Gastroesophageal sphincter (tissue), 4 donors: ENCODE measurements around the gene VAMP8. TPM values are rescaled to one million over a fixed set of nuclear protein-coding genes. Genes with fewer than 3 reads are reported as not detected.
A peak's percentile ranks its signal among the peaks of the same experiment; 100 is the strongest.

Experiments used
- ATAC-seq: fragments of 150-250 bp; one replicate; pipeline ENCODE4 v1.9.1; 2016; ENCODE audit warnings: mild to moderate bottlenecking, moderate library complexity
- H3K27ac ChIP-seq, 4 donors: fragments of 200-600 bp; sonication (generic) in 3 of 4; 1 replicate in 3 of 4; 2 replicates in 1 of 4; pipeline ENCODE4 v1.5.1; 2016 to 2019
- H3K27me3 ChIP-seq: fragments of 200-600 bp; sonication (generic); one replicate; pipeline ENCODE4 v1.5.1; 2019
- H3K36me3 ChIP-seq, 2 donors: fragments of 200-600 bp; sonication (generic); one replicate each; pipeline ENCODE4 v1.5.1; 2019; ENCODE audit warnings: control low read depth in 1 of 2
- H3K4me1 ChIP-seq, 3 donors: fragments of 200-600 bp; sonication (generic); 1 replicate in 2 of 3; 2 replicates in 1 of 3; pipeline ENCODE4 v1.5.1; 2016 to 2019; ENCODE audit warnings: control low read depth in 2 of 3
- H3K4me3 ChIP-seq, 2 donors: fragments of 200-600 bp; sonication (generic); one replicate each; pipeline ENCODE4 v1.5.1; 2019; ENCODE audit warnings: mild to moderate bottlenecking in 1 of 2, moderate library complexity in 1 of 2
- H3K9me3 ChIP-seq, 3 donors: fragments of 200-600 bp; sonication (generic); one replicate each; pipeline ENCODE4 v1.5.1; 2017 to 2019; ENCODE audit warnings: control low read depth in 2 of 3
- CTCF ChIP-seq, 4 experiments: fragments of 200-600 bp in 2 of 4; fragments of 450-650 bp in 2 of 4; sonication (generic) in 1 of 4; IDR thresholded peaks; one replicate each; pipeline ENCODE4 v1.5.1; 2017 to 2019; ENCODE audit warnings: antibody characterized with exemption in 4 of 4, mild to moderate bottlenecking in 2 of 4, moderate library complexity in 2 of 4
- EP300 ChIP-seq: sonication (generic); formaldehyde crosslinking; IDR thresholded peaks from one replicate; pipeline ENCODE4 v1.6.1; 2017; ENCODE audit warnings: antibody characterized with exemption, mild to moderate bottlenecking
- POLR2A ChIP-seq, 2 donors: fragments of 450-650 bp; IDR thresholded peaks; one replicate each; pipeline ENCODE4 v1.6.1; 2017; ENCODE audit warnings: antibody characterized with exemption in 2 of 2, mild to moderate bottlenecking in 2 of 2, moderate library complexity in 1 of 2
- POLR2AphosphoS5 ChIP-seq: sonication (generic); formaldehyde crosslinking; IDR thresholded peaks from one replicate; pipeline ENCODE4 v1.6.1; 2017; ENCODE audit warnings: antibody characterized with exemption
- WGBS, 2 donors: methylation state at CpG; one replicate each; pipeline ENCODE4 v1.1.5; 2018; ENCODE audit warnings: low coverage in 1 of 2; 5-methylcytosine and 5-hydroxymethylcytosine counted together
- total RNA-seq, 4 donors: library from RNA; depleted of rRNA; stranded (reverse); fragments of >200 nt; gene quantifications; one replicate each; pipeline ENCODE4 v1.1.0, GENCODE V29; 2016

Gene VAMP8
- total RNA-seq, 4 donors from 2014 or later: 4.9 to 30.5 (median 13.6) TPM; not detected in 1

- Histone ChIP-seq H3K9me3 (no peaks in the 10 kb centered on the region), H3K4me1 (peaks cover 0 to 6% (median 0%) of the 10 kb centered on the region in 3 donors), H3K27ac (no peak overlapping the region), H3K4me3 (no peak overlapping the region), H3K27me3 (no peaks in the 10 kb centered on the region), H3K36me3 (no peaks in the 10 kb centered on the region)
- ATAC-seq: no peak
- no peak for TF ChIP-seq CTCF (IDR thresholded peaks at IDR 0.05)
- no peak for TF ChIP-seq POLR2AphosphoS5
- 77 to 80% methylated on average over 4 of the region's 4 CpGs for WGBS, 2 donors
Observed at GRCh38 chr2:85566265-85566664, 11.1 kb upstream of the VAMP8 start.

- no peaks in the 10 kb centered on the region for H3K27me3 ChIP-seq
- no peak for ATAC-seq
- no peaks in the 10 kb centered on the region for H3K36me3 ChIP-seq
- no peak overlapping the region for H3K27ac ChIP-seq
- H3K9me3 ChIP-seq: no peaks in the 10 kb centered on the region
- H3K4me1 ChIP-seq: peaks cover 0 to 44% (median 18%) of the 10 kb centered on the region in 3 donors
- no peak overlapping the region for H3K4me3 ChIP-seq
- WGBS, 2 donors: 84 to 88% methylated on average over 6 to 8 of the region's 8 CpGs
- TF ChIP-seq POLR2A (IDR thresholded peaks at IDR 0.05) (no peak), EP300 (no peak), POLR2AphosphoS5 (no peak), CTCF (IDR thresholded peaks at IDR 0.05) (no peak)
Observed at GRCh38 chr2:85575739-85576138, 1.6 kb upstream of the VAMP8 start.

- Histone ChIP-seq H3K36me3 (no peaks in the 10 kb centered on the region), H3K4me3 (peak overlapping the region in 1 of 2 donors; percentile 38), H3K4me1 (peaks cover 0 to 44% (median 18%) of the 10 kb centered on the region in 3 donors), H3K27ac (peak overlapping the region in 2 of 4 donors; percentile 63 to 73), H3K27me3 (no peaks in the 10 kb centered on the region), H3K9me3 (no peaks in the 10 kb centered on the region)
- no peak for ATAC-seq
- WGBS, 2 donors: 47 to 89% methylated on average over 2 of the region's 3 CpGs
- TF ChIP-seq CTCF (IDR thresholded peaks at IDR 0.05) (no peak), POLR2A (IDR thresholded peaks at IDR 0.05) (no peak), EP300 (no peak)
Observed at GRCh38 chr2:85577063-85577385, 362 bp upstream of the VAMP8 start.

- ATAC-seq: peak; percentile 66
- Histone ChIP-seq H3K9me3 (no peaks in the 10 kb centered on the region), H3K27me3 (no peaks in the 10 kb centered on the region), H3K4me3 (peak overlapping the region in 1 of 2 donors; percentile 38), H3K27ac (peak overlapping the region in 3 of 4 donors; percentile 63 to 73 (median 67)), H3K4me1 (peaks cover 0 to 48% (median 19%) of the 10 kb centered on the region in 3 donors), H3K36me3 (no peaks in the 10 kb centered on the region)
- WGBS, 2 donors: 51 to 56% methylated on average over 4 to 6 of the region's 19 CpGs
- TF ChIP-seq POLR2AphosphoS5 (peak; percentile 12), EP300 (no peak), POLR2A (IDR thresholded peaks at IDR 0.05) (peak in 1 of 2 donors; percentile 11)
Observed at GRCh38 chr2:85578243-85579180, 1.1 kb downstream of the VAMP8 start.

DNA sequence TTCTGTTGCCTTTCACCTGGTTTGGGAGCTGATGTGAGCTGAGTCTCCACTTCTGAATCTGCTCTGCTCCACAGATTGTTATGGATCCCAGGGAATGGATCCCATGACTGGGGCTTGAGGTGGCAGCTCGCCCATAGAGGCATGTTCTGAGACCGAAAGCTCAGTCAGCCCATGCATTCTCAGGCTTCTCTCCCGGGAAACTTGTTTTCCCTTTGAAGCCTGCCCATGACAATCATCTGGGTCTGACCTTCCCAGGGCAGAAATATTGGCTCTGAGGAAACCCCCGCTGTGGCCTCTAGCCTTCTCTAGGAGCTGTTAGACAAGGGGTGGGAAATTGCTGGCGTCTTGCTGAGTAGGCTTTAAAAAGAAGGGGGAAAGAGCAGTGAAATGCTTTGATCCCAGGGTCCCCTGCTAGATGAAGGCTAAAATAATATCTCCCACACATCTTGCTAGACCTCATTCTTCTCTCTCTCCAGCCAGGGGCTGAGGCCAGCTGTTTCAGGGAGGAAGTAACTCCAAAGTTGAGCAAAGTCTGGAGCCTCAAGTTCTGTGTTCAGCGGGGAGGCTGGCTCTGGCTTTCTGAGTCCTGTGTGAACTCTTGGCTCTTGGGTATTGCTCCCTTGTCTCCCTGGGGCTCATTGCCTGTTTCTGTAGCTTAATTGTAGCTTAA is 2.0 kb downstream of the VAMP8 start:
- Histone ChIP-seq H3K27me3 (no peaks in the 10 kb centered on the region), H3K4me1 (peaks cover 0 to 56% (median 24%) of the 10 kb centered on the region in 3 donors), H3K4me3 (peak overlapping the region in 1 of 2 donors; percentile 38)

More for the DNA sequence above, 2.0 kb downstream of the VAMP8 start:
- ATAC-seq: no peak
- no peaks in the 10 kb centered on the region for H3K9me3 ChIP-seq
- H3K27ac ChIP-seq: peak overlapping the region in 3 of 4 donors; percentile 63 to 73 (median 67)
- TF ChIP-seq POLR2AphosphoS5 (no peak), POLR2A (IDR thresholded peaks at IDR 0.05) (no peak), CTCF (IDR thresholded peaks at IDR 0.05) (no peak), EP300 (no peak)
- no peaks in the 10 kb centered on the region for H3K36me3 ChIP-seq
- 47 to 55% methylated on average over 4 of the region's 6 CpGs for WGBS, 2 donors
